Gastroesophageal sphincter (tissue), 3 donors: ENCODE measurements around the gene RAPGEF1.

Experiments used
- CTCF ChIP-seq, 4 experiments: fragments of 200-600 bp in 2 of 4; fragments of 450-650 bp in 2 of 4; sonication (generic) in 1 of 4; IDR thresholded peaks; one replicate each; pipeline ENCODE4 v1.5.1; 2017 to 2019; ENCODE audit warnings: antibody characterized with exemption in 4 of 4, mild to moderate bottlenecking in 2 of 4, moderate library complexity in 2 of 4
- POLR2A ChIP-seq, 2 donors: fragments of 450-650 bp; IDR thresholded peaks; one replicate each; pipeline ENCODE4 v1.6.1; 2017; ENCODE audit warnings: antibody characterized with exemption in 2 of 2, mild to moderate bottlenecking in 2 of 2, moderate library complexity in 1 of 2
- POLR2AphosphoS5 ChIP-seq: sonication (generic); formaldehyde crosslinking; IDR thresholded peaks from one replicate; pipeline ENCODE4 v1.6.1; 2017; ENCODE audit warnings: antibody characterized with exemption

GRCh38 chr9:131543141-131543540 is 196.7 kb downstream of the RAPGEF1 start:
- no peak for TF ChIP-seq CTCF (IDR thresholded peaks at IDR 0.05)
- no peak for TF ChIP-seq POLR2A (IDR thresholded peaks at IDR 0.05)
- no peak for TF ChIP-seq POLR2AphosphoS5
